ENCODE measurements around the gene STRA6.

- TF ChIP-seq CTCF (IDR thresholded peaks at IDR 0.05) (no peak), EZH2 (IDR thresholded peaks at IDR 0.05; ENCODE audit: borderline replicate concordance, insufficient read depth, low read depth, low read length, poor library complexity, severe bottlenecking) (no peak)
Measured at GRCh38 chr15:74208496-74208895, 5.9 kb upstream of the STRA6 start.
